OCI-LY1 (cell line): ENCODE data around the gene CTSO.

Experiments used
- H2AFZ ChIP-seq: fragments of 200-600 bp; sonication (generic), shearing (Covaris generic); 2 replicates; pipeline ENCODE4 v1.6.0; 2014; ENCODE audit warnings: antibody characterized with exemption, mild to moderate bottlenecking, low read length
- H3F3A ChIP-seq: fragments of 200-600 bp; sonication (generic), shearing (Covaris generic); 2 replicates; pipeline ENCODE4 v1.6.0; 2014; ENCODE audit warnings: mild to moderate bottlenecking, antibody characterized with exemption, low read length, moderate library complexity; ENCODE audit not compliant: insufficient read depth
- H3K27ac ChIP-seq: fragments of 200-600 bp; sonication (generic); 2 replicates; pipeline ENCODE4 v1.5.1; 2014; ENCODE audit warnings: low read length, mixed run types, mild to moderate bottlenecking, low read depth; ENCODE audit not compliant: poor library complexity, severe bottlenecking
- H3K27me3 ChIP-seq: fragments of 200-600 bp; sonication (generic); 2 replicates; pipeline ENCODE4 v1.6.0; 2014; ENCODE audit warnings: antibody characterized with exemption, mild to moderate bottlenecking, low read length, moderate library complexity; ENCODE audit not compliant: insufficient read depth
- H3K36me3 ChIP-seq: fragments of 200-600 bp; sonication (generic); 2 replicates; pipeline ENCODE4 v1.6.1; 2014; ENCODE audit warnings: mild to moderate bottlenecking, antibody characterized with exemption, low read length, moderate library complexity, mixed read lengths; ENCODE audit not compliant: insufficient read depth
- H3K4me1 ChIP-seq: fragments of 200-600 bp; sonication (generic); 2 replicates; pipeline ENCODE4 v1.5.1; 2014; ENCODE audit warnings: mild to moderate bottlenecking, low read length, moderate library complexity; ENCODE audit not compliant: insufficient read depth, severe bottlenecking
- H3K4me2 ChIP-seq: fragments of 200-600 bp; sonication (generic), shearing (Covaris generic); 2 replicates; pipeline ENCODE4 v1.6.1; 2014; ENCODE audit warnings: low read length
- H3K4me3 ChIP-seq: fragments of 200-600 bp; sonication (generic); 2 replicates; pipeline ENCODE4 v1.5.1; 2014; ENCODE audit warnings: low read length, low read depth, mild to moderate bottlenecking, mixed read lengths; ENCODE audit not compliant: poor library complexity, severe bottlenecking
- H3K79me2 ChIP-seq: fragments of 200-600 bp; shearing (Covaris generic); 2 replicates; pipeline ENCODE4 v1.6.1; 2016; ENCODE audit warnings: mixed run types, low read length, mixed read lengths; ENCODE audit not compliant: insufficient read depth
- H3K9ac ChIP-seq: fragments of 200-600 bp; sonication (generic), shearing (Covaris generic); 2 replicates; pipeline ENCODE4 v1.6.1; 2014; ENCODE audit warnings: mild to moderate bottlenecking, low read length, mixed read lengths
- H3K9me2 ChIP-seq: fragments of 200-600 bp; sonication (generic), shearing (Covaris generic); 2 replicates; pipeline ENCODE4 v1.6.1; 2014; ENCODE audit warnings: low read depth, mild to moderate bottlenecking, low read length, mixed read lengths
- H3K9me3 ChIP-seq: fragments of 200-600 bp; shearing (Covaris generic); 2 replicates; pipeline ENCODE4 v1.6.1; 2014; ENCODE audit warnings: low read length, mixed read lengths
- H4K20me1 ChIP-seq: fragments of 200-600 bp; sonication (generic), shearing (Covaris generic); 2 replicates; pipeline ENCODE4 v1.6.0; 2016; ENCODE audit warnings: mild to moderate bottlenecking, low read length; ENCODE audit not compliant: insufficient read depth
- EZH2 ChIP-seq: fragments of 200-600 bp; sonication (generic), shearing (Covaris generic); IDR thresholded peaks from 2 replicates; pipeline ENCODE4 v1.8.0; 2017; ENCODE audit warnings: borderline replicate concordance, mixed run types, mild to moderate bottlenecking, antibody characterized with exemption, low read length, moderate library complexity, mixed read lengths
- TF ChIP-seq, protein P1 (sequence below): fragments of 200-600 bp; sonication (generic), shearing (Covaris generic); IDR thresholded peaks from 2 replicates; pipeline ENCODE4 v1.5.1; 2017; ENCODE audit warnings: mild to moderate bottlenecking, antibody characterized with exemption, low read length, moderate library complexity, mixed read lengths

Gene CTSO

DNA sequence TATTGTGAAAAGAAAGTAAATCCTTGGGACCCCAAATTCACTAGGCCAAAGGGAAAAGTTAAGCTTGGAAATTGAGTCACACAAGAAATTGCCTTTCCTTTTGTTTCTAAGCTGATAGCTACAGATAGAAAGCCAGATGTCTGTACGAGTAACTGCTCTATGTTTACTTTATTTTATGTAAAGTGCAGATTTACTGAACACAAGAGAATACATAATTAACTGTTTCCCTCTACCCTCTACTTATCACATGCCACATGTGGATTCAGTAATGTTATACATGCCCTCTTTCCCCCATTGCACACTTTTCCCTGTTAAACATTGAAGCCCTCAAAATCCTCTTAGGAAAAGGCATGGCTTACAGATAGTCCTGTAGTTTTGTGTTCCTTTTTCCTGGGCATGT lies 66.6 kb downstream of the CTSO start:
- Histone ChIP-seq H2AFZ (no peak overlapping the region), H3K4me3 (no peak overlapping the region)
- no peak for TF ChIP-seq EZH2
- TF ChIP-seq, protein P1, sequence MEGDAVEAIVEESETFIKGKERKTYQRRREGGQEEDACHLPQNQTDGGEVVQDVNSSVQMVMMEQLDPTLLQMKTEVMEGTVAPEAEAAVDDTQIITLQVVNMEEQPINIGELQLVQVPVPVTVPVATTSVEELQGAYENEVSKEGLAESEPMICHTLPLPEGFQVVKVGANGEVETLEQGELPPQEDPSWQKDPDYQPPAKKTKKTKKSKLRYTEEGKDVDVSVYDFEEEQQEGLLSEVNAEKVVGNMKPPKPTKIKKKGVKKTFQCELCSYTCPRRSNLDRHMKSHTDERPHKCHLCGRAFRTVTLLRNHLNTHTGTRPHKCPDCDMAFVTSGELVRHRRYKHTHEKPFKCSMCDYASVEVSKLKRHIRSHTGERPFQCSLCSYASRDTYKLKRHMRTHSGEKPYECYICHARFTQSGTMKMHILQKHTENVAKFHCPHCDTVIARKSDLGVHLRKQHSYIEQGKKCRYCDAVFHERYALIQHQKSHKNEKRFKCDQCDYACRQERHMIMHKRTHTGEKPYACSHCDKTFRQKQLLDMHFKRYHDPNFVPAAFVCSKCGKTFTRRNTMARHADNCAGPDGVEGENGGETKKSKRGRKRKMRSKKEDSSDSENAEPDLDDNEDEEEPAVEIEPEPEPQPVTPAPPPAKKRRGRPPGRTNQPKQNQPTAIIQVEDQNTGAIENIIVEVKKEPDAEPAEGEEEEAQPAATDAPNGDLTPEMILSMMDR: no peak

DNA sequence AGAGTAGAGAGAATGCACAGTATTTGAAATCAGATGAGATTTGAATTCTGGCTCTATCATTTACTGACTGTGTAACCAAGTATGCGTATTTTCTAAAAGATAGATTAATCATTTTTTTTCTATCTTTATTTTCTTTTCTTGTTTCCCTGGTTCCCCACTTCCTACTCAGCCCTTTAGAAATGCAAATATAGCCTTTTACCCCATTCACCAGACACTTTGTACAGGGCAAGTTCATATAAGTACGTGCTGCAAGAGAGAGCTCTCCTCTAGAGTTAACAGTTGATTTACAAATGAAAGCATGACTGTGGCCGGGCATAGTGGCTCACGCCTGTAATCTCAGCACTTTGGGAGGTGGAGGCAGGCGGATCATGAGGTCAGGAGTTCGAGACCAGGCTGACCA lies 68.0 kb downstream of the CTSO start:
- Histone ChIP-seq H3K9me2 (no peaks in the 10 kb centered on the region), H3K36me3 (no peaks in the 10 kb centered on the region), H3K9ac (no peak overlapping the region), H3K27ac (no peak overlapping the region), H3F3A (no peaks in the 10 kb centered on the region), H3K9me3 (no peaks in the 10 kb centered on the region), H2AFZ (no peak overlapping the region), H3K4me2 (no peak overlapping the region), H3K4me1 (no peaks in the 10 kb centered on the region), H3K79me2 (no peaks in the 10 kb centered on the region), H3K4me3 (no peak overlapping the region), H4K20me1 (no peaks in the 10 kb centered on the region), H3K27me3 (no peaks in the 10 kb centered on the region)
- TF ChIP-seq EZH2: no peak
- TF ChIP-seq, protein P1: no peak

More for the DNA sequence above, 66.6 kb downstream of the CTSO start:
- Histone ChIP-seq H3K9me2 (no peaks in the 10 kb centered on the region), H3K4me1 (no peaks in the 10 kb centered on the region), H3K27ac (no peak overlapping the region), H3K4me2 (no peak overlapping the region), H3K36me3 (no peaks in the 10 kb centered on the region), H3K27me3 (no peaks in the 10 kb centered on the region), H4K20me1 (no peaks in the 10 kb centered on the region), H3K9ac (no peak overlapping the region), H3F3A (no peaks in the 10 kb centered on the region), H3K79me2 (no peaks in the 10 kb centered on the region), H3K9me3 (no peaks in the 10 kb centered on the region)

DNA sequence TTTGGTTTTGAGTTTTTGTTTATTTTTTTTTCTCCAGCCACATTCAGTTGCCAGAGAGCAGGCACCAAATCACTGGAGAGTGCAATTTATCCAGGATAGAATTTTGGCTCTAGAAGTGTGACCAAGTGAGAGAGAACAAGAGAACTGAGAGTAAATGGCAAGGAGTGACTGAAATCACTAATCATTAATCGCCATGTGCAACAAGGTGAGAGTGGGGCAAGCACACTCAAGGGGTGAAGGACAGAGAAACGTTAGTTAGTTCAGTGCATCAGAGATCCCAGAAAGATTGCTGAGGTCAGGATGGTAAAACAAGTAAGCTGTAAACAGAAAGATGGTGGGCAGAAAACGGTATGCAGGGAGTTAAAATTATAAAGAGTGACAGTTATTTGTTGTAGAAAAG lies 69.8 kb downstream of the CTSO start:
- Histone ChIP-seq H3K36me3 (no peaks in the 10 kb centered on the region), H3K79me2 (no peaks in the 10 kb centered on the region), H3K9me2 (no peaks in the 10 kb centered on the region), H3K4me1 (no peaks in the 10 kb centered on the region), H3K4me3 (no peak overlapping the region), H3K9ac (no peak overlapping the region), H4K20me1 (no peaks in the 10 kb centered on the region), H3K9me3 (no peaks in the 10 kb centered on the region), H3K27me3 (no peaks in the 10 kb centered on the region), H2AFZ (no peak overlapping the region), H3F3A (no peaks in the 10 kb centered on the region), H3K27ac (no peak overlapping the region), H3K4me2 (no peak overlapping the region)
- TF ChIP-seq, protein P1: no peak
- TF ChIP-seq EZH2: no peak
